HepG2 (cell line): Measurements from ENCODE around the gene FEM1C. TPM values are rescaled to one million over a fixed set of nuclear protein-coding genes. Genes with fewer than 3 reads are reported as not detected.

Experiments used
- CCDC6 ChIP-seq: sonication (generic); formaldehyde crosslinking; IDR thresholded peaks from 2 replicates; pipeline ENCODE4 v1.8.1; 2022; ENCODE audit warnings: mild to moderate bottlenecking, missing genetic modification reagents, moderate library complexity
- FOSL2 ChIP-seq: sonication (generic); formaldehyde crosslinking; IDR thresholded peaks from 2 replicates; pipeline ENCODE4 v1.4.0; 2020; ENCODE audit warnings: missing genetic modification reagents
- FOXP1 ChIP-seq, 2 experiments: fragments of 450-650 bp in 1 of 2; IDR thresholded peaks; 2 replicates each; pipeline ENCODE4 v1.6.1; 2017 to 2018; ENCODE audit warnings: antibody characterized with exemption in 1 of 2
- HES4 ChIP-seq: sonication (generic); formaldehyde crosslinking; IDR thresholded peaks from 2 replicates; pipeline ENCODE4 v1.9.0; 2021; ENCODE audit warnings: mild to moderate bottlenecking, missing genetic modification reagents, borderline replicate concordance
- KLF6 ChIP-seq: IDR thresholded peaks from 2 replicates; pipeline ENCODE4 v1.8.0; 2016; ENCODE audit warnings: missing biosample characterization, missing genetic modification reagents
- ZNF234 ChIP-seq: sonication (generic); formaldehyde crosslinking; conservative IDR thresholded peaks from 2 replicates; pipeline ENCODE4 v1.5.1; 2020; ENCODE audit warnings: mild to moderate bottlenecking, missing genetic modification reagents
- ZNF337 ChIP-seq: sonication (generic); formaldehyde crosslinking; IDR thresholded peaks from 2 replicates; pipeline ENCODE4 v1.5.1; 2020; ENCODE audit warnings: missing genetic modification reagents, low read depth, mild to moderate bottlenecking, borderline replicate concordance
- ZNF782 ChIP-seq: sonication (generic); formaldehyde crosslinking; IDR thresholded peaks from 2 replicates; pipeline ENCODE4 v1.4.0; 2020; ENCODE audit warnings: missing genetic modification reagents, mild to moderate bottlenecking, borderline replicate concordance
- polyA plus RNA-seq, 8 experiments: library from polyadenylated mRNA; depleted of rRNA in 3 of 8; stranded (reverse) in 7 of 8; unstranded in 1 of 8; fragments of >200 nt; fragmentation: Illumina TruSeq in 4 of 8; extraction: Trizol in 4 of 8; gene quantifications; 2 replicates each; pipeline versions ENCODE4 v1.2.1 to v1.2.3, GENCODE V29; 2011 to 2016; ENCODE audit warnings: low read depth in 4 of 8, missing spikeins in 1 of 8, mixed read lengths in 1 of 8; ENCODE audit not compliant: insufficient read depth in 1 of 8
- total RNA-seq, 5 experiments: library from RNA; depleted of rRNA; stranded (reverse); fragments of >200 nt; fragmentation: Illumina TruSeq; extraction: Trizol; gene quantifications; 2 replicates each; pipeline ENCODE4 v1.2.3, GENCODE V29; 2016; ENCODE audit warnings: low read depth in 1 of 5
- TF ChIP-seq, protein P1 (sequence below): sonication (generic); formaldehyde crosslinking; IDR thresholded peaks from 2 replicates; pipeline ENCODE4 v1.4.0; 2020; ENCODE audit warnings: missing genetic modification reagents, borderline replicate concordance
- TF ChIP-seq, protein P2 (sequence below): sonication (generic); formaldehyde crosslinking; IDR thresholded peaks from 2 replicates; pipeline ENCODE4 v1.5.0; 2020; ENCODE audit warnings: mild to moderate bottlenecking, low read depth, missing genetic modification reagents, borderline replicate concordance
- TF ChIP-seq, protein P3 (sequence below): sonication (generic); formaldehyde crosslinking; IDR thresholded peaks from 2 replicates; pipeline ENCODE4 v1.8.1; 2023; ENCODE audit warnings: mild to moderate bottlenecking, missing genetic modification reagents
- TF ChIP-seq, protein P4 (sequence below): fragments of 450-650 bp; IDR thresholded peaks from 2 replicates; pipeline ENCODE4 v1.6.1; 2017
- TF ChIP-seq, protein P5 (sequence below): sonication (generic); formaldehyde crosslinking; IDR thresholded peaks from 2 replicates; pipeline ENCODE4 v1.4.0; 2020; ENCODE audit warnings: mild to moderate bottlenecking, missing genetic modification reagents
- TF ChIP-seq, protein P6 (sequence below): sonication (generic); formaldehyde crosslinking; IDR thresholded peaks from 2 replicates; pipeline ENCODE4 v1.5.0; 2020; ENCODE audit warnings: missing genetic modification reagents

FEM1C gene
- total and polyA plus RNA-seq, 2 of the 13 experiments (the other 11 are each of a cell fraction or from before 2014, with no cell fraction given) = 5.5 to 8.3 TPM

- TF ChIP-seq, protein P1, sequence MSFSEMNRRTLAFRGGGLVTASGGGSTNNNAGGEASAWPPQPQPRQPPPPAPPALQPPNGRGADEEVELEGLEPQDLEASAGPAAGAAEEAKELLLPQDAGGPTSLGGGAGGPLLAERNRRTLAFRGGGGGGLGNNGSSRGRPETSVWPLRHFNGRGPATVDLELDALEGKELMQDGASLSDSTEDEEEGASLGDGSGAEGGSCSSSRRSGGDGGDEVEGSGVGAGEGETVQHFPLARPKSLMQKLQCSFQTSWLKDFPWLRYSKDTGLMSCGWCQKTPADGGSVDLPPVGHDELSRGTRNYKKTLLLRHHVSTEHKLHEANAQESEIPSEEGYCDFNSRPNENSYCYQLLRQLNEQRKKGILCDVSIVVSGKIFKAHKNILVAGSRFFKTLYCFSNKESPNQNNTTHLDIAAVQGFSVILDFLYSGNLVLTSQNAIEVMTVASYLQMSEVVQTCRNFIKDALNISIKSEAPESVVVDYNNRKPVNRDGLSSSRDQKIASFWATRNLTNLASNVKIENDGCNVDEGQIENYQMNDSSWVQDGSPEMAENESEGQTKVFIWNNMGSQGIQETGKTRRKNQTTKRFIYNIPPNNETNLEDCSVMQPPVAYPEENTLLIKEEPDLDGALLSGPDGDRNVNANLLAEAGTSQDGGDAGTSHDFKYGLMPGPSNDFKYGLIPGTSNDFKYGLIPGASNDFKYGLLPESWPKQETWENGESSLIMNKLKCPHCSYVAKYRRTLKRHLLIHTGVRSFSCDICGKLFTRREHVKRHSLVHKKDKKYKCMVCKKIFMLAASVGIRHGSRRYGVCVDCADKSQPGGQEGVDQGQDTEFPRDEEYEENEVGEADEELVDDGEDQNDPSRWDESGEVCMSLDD = peak; percentile 70; the same call in 1 of the 2 replicates
- TF ChIP-seq, protein P2, sequence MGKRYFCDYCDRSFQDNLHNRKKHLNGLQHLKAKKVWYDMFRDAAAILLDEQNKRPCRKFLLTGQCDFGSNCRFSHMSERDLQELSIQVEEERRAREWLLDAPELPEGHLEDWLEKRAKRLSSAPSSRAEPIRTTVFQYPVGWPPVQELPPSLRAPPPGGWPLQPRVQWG (CRISPR knock-in tag) = no peak
- TF ChIP-seq, protein P3, sequence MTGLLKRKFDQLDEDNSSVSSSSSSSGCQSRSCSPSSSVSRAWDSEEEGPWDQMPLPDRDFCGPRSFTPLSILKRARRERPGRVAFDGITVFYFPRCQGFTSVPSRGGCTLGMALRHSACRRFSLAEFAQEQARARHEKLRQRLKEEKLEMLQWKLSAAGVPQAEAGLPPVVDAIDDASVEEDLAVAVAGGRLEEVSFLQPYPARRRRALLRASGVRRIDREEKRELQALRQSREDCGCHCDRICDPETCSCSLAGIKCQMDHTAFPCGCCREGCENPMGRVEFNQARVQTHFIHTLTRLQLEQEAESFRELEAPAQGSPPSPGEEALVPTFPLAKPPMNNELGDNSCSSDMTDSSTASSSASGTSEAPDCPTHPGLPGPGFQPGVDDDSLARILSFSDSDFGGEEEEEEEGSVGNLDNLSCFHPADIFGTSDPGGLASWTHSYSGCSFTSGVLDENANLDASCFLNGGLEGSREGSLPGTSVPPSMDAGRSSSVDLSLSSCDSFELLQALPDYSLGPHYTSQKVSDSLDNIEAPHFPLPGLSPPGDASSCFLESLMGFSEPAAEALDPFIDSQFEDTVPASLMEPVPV (CRISPR knock-in tag) = no peak
- TF ChIP-seq, protein P4, sequence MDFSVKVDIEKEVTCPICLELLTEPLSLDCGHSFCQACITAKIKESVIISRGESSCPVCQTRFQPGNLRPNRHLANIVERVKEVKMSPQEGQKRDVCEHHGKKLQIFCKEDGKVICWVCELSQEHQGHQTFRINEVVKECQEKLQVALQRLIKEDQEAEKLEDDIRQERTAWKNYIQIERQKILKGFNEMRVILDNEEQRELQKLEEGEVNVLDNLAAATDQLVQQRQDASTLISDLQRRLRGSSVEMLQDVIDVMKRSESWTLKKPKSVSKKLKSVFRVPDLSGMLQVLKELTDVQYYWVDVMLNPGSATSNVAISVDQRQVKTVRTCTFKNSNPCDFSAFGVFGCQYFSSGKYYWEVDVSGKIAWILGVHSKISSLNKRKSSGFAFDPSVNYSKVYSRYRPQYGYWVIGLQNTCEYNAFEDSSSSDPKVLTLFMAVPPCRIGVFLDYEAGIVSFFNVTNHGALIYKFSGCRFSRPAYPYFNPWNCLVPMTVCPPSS = no peak
- TF ChIP-seq HES4 (CRISPR knock-in tag) (no peak), KLF6 (CRISPR knock-in tag) (no peak), ZNF782 (CRISPR knock-in tag) (no peak), FOXP1 (IDR thresholded peaks at IDR 0.05) (no peak), FOXP1 (CRISPR knock-in tag; IDR thresholded peaks at IDR 0.05) (peak; percentile 55; the same call in 1 of the 2 replicates), ZNF337 (CRISPR knock-in tag) (no peak), CCDC6 (CRISPR knock-in tag) (no peak), FOSL2 (no peak), ZNF234 (CRISPR knock-in tag) (no peak)
- TF ChIP-seq, protein P5, sequence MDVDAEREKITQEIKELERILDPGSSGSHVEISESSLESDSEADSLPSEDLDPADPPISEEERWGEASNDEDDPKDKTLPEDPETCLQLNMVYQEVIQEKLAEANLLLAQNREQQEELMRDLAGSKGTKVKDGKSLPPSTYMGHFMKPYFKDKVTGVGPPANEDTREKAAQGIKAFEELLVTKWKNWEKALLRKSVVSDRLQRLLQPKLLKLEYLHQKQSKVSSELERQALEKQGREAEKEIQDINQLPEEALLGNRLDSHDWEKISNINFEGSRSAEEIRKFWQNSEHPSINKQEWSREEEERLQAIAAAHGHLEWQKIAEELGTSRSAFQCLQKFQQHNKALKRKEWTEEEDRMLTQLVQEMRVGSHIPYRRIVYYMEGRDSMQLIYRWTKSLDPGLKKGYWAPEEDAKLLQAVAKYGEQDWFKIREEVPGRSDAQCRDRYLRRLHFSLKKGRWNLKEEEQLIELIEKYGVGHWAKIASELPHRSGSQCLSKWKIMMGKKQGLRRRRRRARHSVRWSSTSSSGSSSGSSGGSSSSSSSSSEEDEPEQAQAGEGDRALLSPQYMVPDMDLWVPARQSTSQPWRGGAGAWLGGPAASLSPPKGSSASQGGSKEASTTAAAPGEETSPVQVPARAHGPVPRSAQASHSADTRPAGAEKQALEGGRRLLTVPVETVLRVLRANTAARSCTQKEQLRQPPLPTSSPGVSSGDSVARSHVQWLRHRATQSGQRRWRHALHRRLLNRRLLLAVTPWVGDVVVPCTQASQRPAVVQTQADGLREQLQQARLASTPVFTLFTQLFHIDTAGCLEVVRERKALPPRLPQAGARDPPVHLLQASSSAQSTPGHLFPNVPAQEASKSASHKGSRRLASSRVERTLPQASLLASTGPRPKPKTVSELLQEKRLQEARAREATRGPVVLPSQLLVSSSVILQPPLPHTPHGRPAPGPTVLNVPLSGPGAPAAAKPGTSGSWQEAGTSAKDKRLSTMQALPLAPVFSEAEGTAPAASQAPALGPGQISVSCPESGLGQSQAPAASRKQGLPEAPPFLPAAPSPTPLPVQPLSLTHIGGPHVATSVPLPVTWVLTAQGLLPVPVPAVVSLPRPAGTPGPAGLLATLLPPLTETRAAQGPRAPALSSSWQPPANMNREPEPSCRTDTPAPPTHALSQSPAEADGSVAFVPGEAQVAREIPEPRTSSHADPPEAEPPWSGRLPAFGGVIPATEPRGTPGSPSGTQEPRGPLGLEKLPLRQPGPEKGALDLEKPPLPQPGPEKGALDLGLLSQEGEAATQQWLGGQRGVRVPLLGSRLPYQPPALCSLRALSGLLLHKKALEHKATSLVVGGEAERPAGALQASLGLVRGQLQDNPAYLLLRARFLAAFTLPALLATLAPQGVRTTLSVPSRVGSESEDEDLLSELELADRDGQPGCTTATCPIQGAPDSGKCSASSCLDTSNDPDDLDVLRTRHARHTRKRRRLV = no peak
- TF ChIP-seq, protein P6, sequence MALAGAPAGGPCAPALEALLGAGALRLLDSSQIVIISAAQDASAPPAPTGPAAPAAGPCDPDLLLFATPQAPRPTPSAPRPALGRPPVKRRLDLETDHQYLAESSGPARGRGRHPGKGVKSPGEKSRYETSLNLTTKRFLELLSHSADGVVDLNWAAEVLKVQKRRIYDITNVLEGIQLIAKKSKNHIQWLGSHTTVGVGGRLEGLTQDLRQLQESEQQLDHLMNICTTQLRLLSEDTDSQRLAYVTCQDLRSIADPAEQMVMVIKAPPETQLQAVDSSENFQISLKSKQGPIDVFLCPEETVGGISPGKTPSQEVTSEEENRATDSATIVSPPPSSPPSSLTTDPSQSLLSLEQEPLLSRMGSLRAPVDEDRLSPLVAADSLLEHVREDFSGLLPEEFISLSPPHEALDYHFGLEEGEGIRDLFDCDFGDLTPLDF (CRISPR knock-in tag) = no peak
These were observed 1.1 kb downstream of the FEM1C start (continued) for GRCh38 chr5:115543365-115544042.
